K562 (cell line): ENCODE measurements around the gene PTPN14. TPM values are rescaled to one million over a fixed set of nuclear protein-coding genes. Genes with fewer than 3 reads are reported as not detected.
A peak's percentile ranks its signal among the peaks of the same experiment; 100 is the strongest.
"Not testable (repeated sequence)": the region's sequence is repeated elsewhere in the genome, so short reads cannot be mapped to it uniquely, and the experiment has no call there.

Experiments
- ATAC-seq: fragments of 200-7000 bp; cut with Tn5 transposase; 3 replicates; pipeline ENCODE4 v1.9.1; 2020; ENCODE audit warnings: moderate library complexity
- BruUV-seq: library from RNA; stranded (reverse); fragments of 400-500 nt; replicated peaks from 2 replicates; lab custom pipeline; 2021; lab: Mats Ljungman, UMichigan
- CTCF ChIA-PET: fragments of 300-600 bp; formaldehyde crosslinking; extraction: SDS; loops from one replicate; lab custom pipeline; 2021; ENCODE audit warnings: low intra/inter-chr PET ratio; lab: Yijun Ruan, JAX
- POLR2A ChIA-PET: fragments of 300-600, 350-650 bp; sonication (Branson Sonifier 250); formaldehyde crosslinking; extraction: SDS; loops from one replicate; lab custom pipeline; 2021; ENCODE audit warnings: antibody characterized with exemption, inconsistent platforms; lab: Yijun Ruan, JAX
- DNase-seq, 4 experiments: peaks; one replicate each; pipeline versions ENCODE4 v3.0.0 to v3.0.0-alpha.2; 2011 to 2018; ENCODE audit warnings: low spot score in 3 of 4, mixed read lengths in 3 of 4; ENCODE audit errors: extremely low read depth in 1 of 4
- FAIRE-seq: peaks from 2 replicates; lab custom pipeline; 2011; peaks lifted over from hg19 to GRCh38; lab: Jason Lieb, UNC
- H2AFZ ChIP-seq: 2 replicates; pipeline ENCODE4 v1.6.0; 2011; ENCODE audit warnings: low read depth, low read length, control low read depth, inconsistent platforms
- H3K27ac ChIP-seq: fragments of 200-600 bp; 3 replicates; pipeline ENCODE4 v1.8.0; 2011; ENCODE audit warnings: low read depth, mild to moderate bottlenecking, control low read depth, inconsistent platforms, low read length, moderate library complexity, mixed read lengths; ENCODE audit errors: extremely low read depth
- H3K27me3 ChIP-seq, 2 experiments: fragments of 300-600 bp in 1 of 2; 2 replicates in 1 of 2; 3 replicates in 1 of 2; pipeline versions ENCODE4 v1.6.0 to v1.8.0; 2011; ENCODE audit warnings: inconsistent platforms in 2 of 2, low read length in 2 of 2, mild to moderate bottlenecking in 1 of 2, mixed read lengths in 1 of 2, moderate library complexity in 1 of 2; ENCODE audit not compliant: control insufficient read depth in 2 of 2, insufficient read depth in 2 of 2
- H3K36me3 ChIP-seq: fragments of 300-600 bp; 3 replicates; pipeline ENCODE4 v1.8.0; 2011; ENCODE audit warnings: mild to moderate bottlenecking, low read length, inconsistent platforms; ENCODE audit not compliant: control insufficient read depth, insufficient read depth
- H3K4me1 ChIP-seq, 2 experiments: fragments of 200-600 bp in 1 of 2; replicated peaks in 1 of 2; 2 replicates in 1 of 2; 3 replicates in 1 of 2; pipeline versions ENCODE4 v1.5.1 to v1.8.0; 2011; ENCODE audit warnings: inconsistent platforms in 2 of 2, low read length in 2 of 2, mild to moderate bottlenecking in 1 of 2, mixed read lengths in 1 of 2, moderate library complexity in 1 of 2; ENCODE audit not compliant: control insufficient read depth in 2 of 2, insufficient read depth in 2 of 2
- H3K4me2 ChIP-seq: 2 replicates; pipeline ENCODE4 v1.6.1; 2011; ENCODE audit warnings: low read length, control low read depth, inconsistent platforms, mixed read lengths; ENCODE audit not compliant: insufficient read depth
- H3K4me3 ChIP-seq: fragments of 200-600 bp; sonication (generic), shearing (Covaris generic); 2 replicates; pipeline ENCODE4 v1.5.1; 2016; ENCODE audit warnings: control low read depth, inconsistent platforms
- H3K79me2 ChIP-seq: fragments of 200-600 bp; 3 replicates; pipeline ENCODE4 v1.8.0; 2011; ENCODE audit warnings: low read length, inconsistent platforms; ENCODE audit not compliant: control insufficient read depth, insufficient read depth
- H3K9ac ChIP-seq, 2 experiments: 2 replicates each; pipeline versions ENCODE4 v1.6.0 to v1.6.1; 2011; ENCODE audit warnings: low read depth in 2 of 2, low read length in 2 of 2, control low read depth in 1 of 2, inconsistent platforms in 1 of 2, mild to moderate bottlenecking in 1 of 2, mixed read lengths in 1 of 2; ENCODE audit not compliant: insufficient read depth in 1 of 2
- H3K9me1 ChIP-seq: one replicate; pipeline ENCODE4 v1.6.0; 2011; ENCODE audit warnings: inconsistent platforms, mild to moderate bottlenecking, low read length, moderate library complexity; ENCODE audit not compliant: control insufficient read depth, insufficient read depth
- H3K9me3 ChIP-seq: replicated peaks from 2 replicates; pipeline ENCODE4 v1.5.1; 2011; ENCODE audit warnings: low read depth, low read length, inconsistent platforms; ENCODE audit not compliant: control insufficient read depth, insufficient read depth
- H4K20me1 ChIP-seq: replicated peaks from 2 replicates; pipeline ENCODE4 v1.6.1; 2011; ENCODE audit warnings: low read length, inconsistent platforms, mixed read lengths; ENCODE audit not compliant: control insufficient read depth, insufficient read depth
- CBX3 ChIP-seq, 2 experiments: IDR thresholded peaks; 1 replicate in 1 of 2; 2 replicates in 1 of 2; pipeline ENCODE4 v1.6.1; 2012; ENCODE audit warnings: inconsistent platforms in 2 of 2, low read length in 2 of 2, borderline replicate concordance in 1 of 2, control low read depth in 1 of 2
- TRIM28 ChIP-seq: fragments of 450-650 bp; IDR thresholded peaks from 2 replicates; pipeline ENCODE4 v1.6.1; 2017
- U2AF1 ChIP-seq: fragments of 200-400 bp; formaldehyde crosslinking; optimal IDR thresholded peaks from 2 replicates; pipeline ENCODE3; 2017; ENCODE audit warnings: mild to moderate bottlenecking, low read depth, low read length, moderate library complexity
- ZFP36 ChIP-seq: fragments of 150-350 bp; IDR thresholded peaks from 2 replicates; pipeline ENCODE4 v1.6.1; 2018; ENCODE audit warnings: low read length, low read depth; ENCODE audit not compliant: partially characterized antibody
- ZNF316 ChIP-seq: fragments of 450-650 bp; IDR thresholded peaks from 2 replicates; pipeline ENCODE4 v1.6.1; 2016
- ZNF707 ChIP-seq: fragments of 250-450 bp; sonication (Bioruptor Pico); conservative IDR thresholded peaks from 2 replicates; pipeline ENCODE4 v1.8.0; 2022; ENCODE audit warnings: inconsistent platforms, mild to moderate bottlenecking, moderate library complexity
- WGBS: fragments of 100-300 bp; shearing (Covaris generic); methylation state at CpG from one replicate; pipeline ENCODE4 v1.1.6; 2016; ENCODE audit warnings: low coverage, mixed read lengths; ENCODE audit not compliant: insufficient coverage; ENCODE audit errors: missing lambda C conversion rate; 5-methylcytosine and 5-hydroxymethylcytosine counted together
- in situ Hi-C: fragments of 300-500 bp; cut with MboI; formaldehyde crosslinking; loops from 4 replicates; pipeline ENCODE4 v1.15.0; 2018; ENCODE audit warnings: inconsistent platforms, mixed read lengths
- intact Hi-C: fragments of 100-400 bp; cut with micrococcal nuclease; formaldehyde crosslinking; loops from 2 replicates; pipeline ENCODE4 v1.14.2; 2022
- polyA plus RNA-seq, 8 experiments: library from polyadenylated mRNA; depleted of rRNA in 4 of 8; stranded (reverse) in 5 of 8; unstranded in 3 of 8; fragments of >200 nt; fragmentation: Nextera tagmentation in 2 of 8; fragmentation: Illumina TruSeq in 1 of 8; extraction: Ambion mirVana in 2 of 8; extraction: Trizol in 1 of 8; gene quantifications; 2 replicates each; pipeline versions ENCODE4 v1.2.1 to v1.2.3, GENCODE V29; 2011 to 2014; ENCODE audit warnings: inconsistent platforms in 1 of 8, missing spikeins in 1 of 8
- total RNA-seq, 7 experiments: library from RNA; depleted of rRNA in 6 of 7; stranded (reverse); fragments of >200 nt in 6 of 7; fragmentation: Illumina TruSeq in 2 of 7; extraction: Trizol in 2 of 7; gene quantifications; 2 replicates each; pipeline versions ENCODE4 v1.2.1 to v1.2.3, GENCODE V29; 2011 to 2021; ENCODE audit warnings: low replicate concordance in 1 of 7

The PTPN14 gene
- total and polyA plus RNA-seq, 9 of the 15 experiments (the other 6 are each of a cell fraction or from before 2014, with no cell fraction given): 0.01 to 0.29 (median 0.04) TPM; not detected in 6

- BruUV-seq, H3K4me1 ChIP-seq, H3K4me2 ChIP-seq, ATAC-seq, H3K4me3 ChIP-seq, H2AFZ ChIP-seq, H3K79me2 ChIP-seq, H3K36me3 ChIP-seq, in situ Hi-C loops, H3K27me3 ChIP-seq, intact Hi-C loops, H4K20me1 ChIP-seq, POLR2A ChIA-PET, FAIRE-seq, H3K27ac ChIP-seq, CTCF ChIA-PET, DNase-seq, H3K9me3 ChIP-seq, H3K9me1 ChIP-seq, H3K9ac ChIP-seq: not testable (repeated sequence)
- WGBS: 3% methylated on average over 3 of the region's 3 CpGs
- TF ChIP-seq TRIM28: peak; percentile 79
- TF ChIP-seq ZNF707 (CRISPR knock-in tag): peak; percentile 99
- TF ChIP-seq CBX3 (IDR thresholded peaks at IDR 0.05; ENCODE audit: borderline replicate concordance in 1 of 2, low read length in 2 of 2): peak in 1 of 2 experiments; percentile 48; a peak in 1 of 3 replicates
- TF ChIP-seq ZFP36: peak; percentile 63
Observed at GRCh38 chr1:214576120-214576519, 24.7 kb upstream of the PTPN14 start.

GRCh38 chr1:214574598-214575411 is 23.4 kb upstream of the PTPN14 start:
- Histone ChIP-seq H3K4me3 (no peak overlapping the region), H3K4me1 (no peaks in the 10 kb centered on the region), H3K9me1 (no peaks in the 10 kb centered on the region), H3K9ac (no peak overlapping the region), H3K79me2 (no peaks in the 10 kb centered on the region), H3K27ac (no peak overlapping the region), H3K9me3 (no peaks in the 10 kb centered on the region; the same call in 1 of the 2 replicates), H3K27me3 (no peaks in the 10 kb centered on the region), H3K4me2 (no peak overlapping the region), H2AFZ (no peak overlapping the region), H4K20me1 (no peaks in the 10 kb centered on the region), H3K36me3 (no peaks in the 10 kb centered on the region)
- POLR2A ChIA-PET: interaction anchor here (1.3 kb wide), 1 partner anchor 9 kb away, joined by 4 read pairs; no protein-coding TSS in a partner anchor
- CTCF ChIA-PET: no interaction called here
- DNase-seq: no peak
- TF ChIP-seq U2AF1: no peak
- peak; percentile 43; the same call in 1 of the 2 replicates for TF ChIP-seq ZNF316
- intact Hi-C loops (no loop called here), in situ Hi-C loops (no loop called here)
- no peak for FAIRE-seq
- WGBS: 3% methylated on average over 3 of the region's 3 CpGs
- BruUV-seq: no TSS peak
- no peak for ATAC-seq
